Lower leg skin (tissue), 3 donors: ENCODE results near the gene ARMH3.

ENCODE experiments used
- POLR2A ChIP-seq, 2 donors: fragments of 450-650 bp; IDR thresholded peaks; one replicate each; pipeline ENCODE4 v1.6.1; 2016 to 2017; ENCODE audit warnings: antibody characterized with exemption in 2 of 2, mild to moderate bottlenecking in 1 of 2, moderate library complexity in 1 of 2
- TF ChIP-seq, protein P1 (sequence below), 3 donors: fragments of 450-650 bp; IDR thresholded peaks; one replicate each; pipeline ENCODE4 v1.5.1; 2016; ENCODE audit warnings: antibody characterized with exemption in 3 of 3, mild to moderate bottlenecking in 3 of 3, moderate library complexity in 2 of 3

DNA sequence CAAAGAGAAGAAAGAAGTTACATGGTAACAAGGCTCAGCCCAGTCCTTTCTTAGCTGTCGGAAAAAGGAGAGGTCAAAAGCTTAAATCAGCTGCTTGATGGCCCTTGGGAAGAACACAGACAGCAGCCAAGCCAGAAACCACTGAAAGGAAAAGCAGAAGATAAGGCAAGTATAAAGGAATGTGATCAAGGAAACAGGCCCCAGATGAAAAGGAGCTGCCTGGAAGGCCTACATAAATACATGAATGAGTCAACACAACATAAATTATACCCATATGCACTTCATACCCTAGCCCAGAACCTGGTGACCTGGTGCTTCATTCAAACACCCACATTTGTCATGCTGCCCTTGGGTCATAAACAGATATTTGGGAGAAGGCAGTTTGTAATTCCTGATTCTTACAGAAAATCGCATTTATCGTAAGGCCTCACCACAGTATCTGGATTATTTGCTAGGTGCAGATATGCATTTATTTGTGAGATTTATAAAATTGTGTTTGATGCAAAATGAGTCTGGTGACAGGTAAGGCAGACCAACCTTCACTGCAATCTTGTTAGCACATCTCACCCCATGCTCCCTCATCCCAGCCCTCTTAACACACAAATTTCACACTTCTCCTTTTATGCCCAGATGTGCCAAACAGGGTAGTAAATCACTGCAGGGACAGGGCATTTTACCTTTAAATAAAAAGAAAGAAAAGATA lies 117.5 kb downstream of the ARMH3 start:
- TF ChIP-seq, protein P1, sequence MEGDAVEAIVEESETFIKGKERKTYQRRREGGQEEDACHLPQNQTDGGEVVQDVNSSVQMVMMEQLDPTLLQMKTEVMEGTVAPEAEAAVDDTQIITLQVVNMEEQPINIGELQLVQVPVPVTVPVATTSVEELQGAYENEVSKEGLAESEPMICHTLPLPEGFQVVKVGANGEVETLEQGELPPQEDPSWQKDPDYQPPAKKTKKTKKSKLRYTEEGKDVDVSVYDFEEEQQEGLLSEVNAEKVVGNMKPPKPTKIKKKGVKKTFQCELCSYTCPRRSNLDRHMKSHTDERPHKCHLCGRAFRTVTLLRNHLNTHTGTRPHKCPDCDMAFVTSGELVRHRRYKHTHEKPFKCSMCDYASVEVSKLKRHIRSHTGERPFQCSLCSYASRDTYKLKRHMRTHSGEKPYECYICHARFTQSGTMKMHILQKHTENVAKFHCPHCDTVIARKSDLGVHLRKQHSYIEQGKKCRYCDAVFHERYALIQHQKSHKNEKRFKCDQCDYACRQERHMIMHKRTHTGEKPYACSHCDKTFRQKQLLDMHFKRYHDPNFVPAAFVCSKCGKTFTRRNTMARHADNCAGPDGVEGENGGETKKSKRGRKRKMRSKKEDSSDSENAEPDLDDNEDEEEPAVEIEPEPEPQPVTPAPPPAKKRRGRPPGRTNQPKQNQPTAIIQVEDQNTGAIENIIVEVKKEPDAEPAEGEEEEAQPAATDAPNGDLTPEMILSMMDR (IDR thresholded peaks at IDR 0.05) = no peak
- no peak for TF ChIP-seq POLR2A (IDR thresholded peaks at IDR 0.05)
